RPMI7951 (cell line): ENCODE data around the gene HOXA10. TPM values are rescaled to one million over a fixed set of nuclear protein-coding genes. Genes with fewer than 3 reads are reported as not detected.

Experiments used
- DNase-seq: peaks from one replicate; pipeline ENCODE4 v3.0.0-alpha.2; 2012; ENCODE audit warnings: low read depth
- total RNA-seq: library from RNA; depleted of rRNA; stranded (reverse); fragments of >200 nt; shearing (Covaris generic); gene quantifications from 2 replicates; pipeline ENCODE4 v1.2.3, GENCODE V29; 2014; rRNA removed

The HOXA10 gene
- total RNA-seq, result 12.9 and 18.7 TPM in 2 replicates

- no peak for DNase-seq
Measured at GRCh38 chr7:27173956-27174873, at the start of gene HOXA10. Gene HOXA10 (minus strand): TSS chr7:27174320. CDS start chr7:27174306, 14 bp downstream.

- no peak for DNase-seq
Measured at GRCh38 chr7:27221201-27221797, 47.2 kb upstream of the HOXA10 start.

- no peak for DNase-seq
Measured at GRCh38 chr7:27220440-27220955, 46.4 kb upstream of the HOXA10 start.

DNA sequence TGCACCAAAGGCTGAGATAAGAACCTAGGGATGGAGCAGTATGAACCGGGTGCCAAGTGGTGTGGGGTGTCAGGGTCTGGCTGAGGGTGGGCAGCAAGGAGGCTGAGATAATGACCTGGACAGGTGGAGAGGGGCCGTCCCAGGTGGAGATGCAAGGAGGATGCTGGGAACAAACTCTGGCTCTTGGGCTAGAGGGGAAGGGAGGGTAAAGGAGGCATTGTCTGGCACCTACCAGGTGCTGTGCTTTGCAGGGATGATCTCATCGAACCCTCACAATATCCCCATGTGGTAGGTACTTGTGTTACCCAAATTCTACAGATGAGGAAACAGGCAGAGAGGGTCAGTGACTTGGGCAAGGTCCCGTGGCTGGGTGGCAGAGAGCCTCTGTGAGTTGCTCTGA is 45.7 kb upstream of the HOXA10 start:
- no peak for DNase-seq

GRCh38 chr7:27217951-27218350 is 43.8 kb upstream of the HOXA10 start:
- no peak for DNase-seq

- DNase-seq, result no peak
Measured at GRCh38 chr7:27215356-27215755, 41.2 kb upstream of the HOXA10 start.

DNA sequence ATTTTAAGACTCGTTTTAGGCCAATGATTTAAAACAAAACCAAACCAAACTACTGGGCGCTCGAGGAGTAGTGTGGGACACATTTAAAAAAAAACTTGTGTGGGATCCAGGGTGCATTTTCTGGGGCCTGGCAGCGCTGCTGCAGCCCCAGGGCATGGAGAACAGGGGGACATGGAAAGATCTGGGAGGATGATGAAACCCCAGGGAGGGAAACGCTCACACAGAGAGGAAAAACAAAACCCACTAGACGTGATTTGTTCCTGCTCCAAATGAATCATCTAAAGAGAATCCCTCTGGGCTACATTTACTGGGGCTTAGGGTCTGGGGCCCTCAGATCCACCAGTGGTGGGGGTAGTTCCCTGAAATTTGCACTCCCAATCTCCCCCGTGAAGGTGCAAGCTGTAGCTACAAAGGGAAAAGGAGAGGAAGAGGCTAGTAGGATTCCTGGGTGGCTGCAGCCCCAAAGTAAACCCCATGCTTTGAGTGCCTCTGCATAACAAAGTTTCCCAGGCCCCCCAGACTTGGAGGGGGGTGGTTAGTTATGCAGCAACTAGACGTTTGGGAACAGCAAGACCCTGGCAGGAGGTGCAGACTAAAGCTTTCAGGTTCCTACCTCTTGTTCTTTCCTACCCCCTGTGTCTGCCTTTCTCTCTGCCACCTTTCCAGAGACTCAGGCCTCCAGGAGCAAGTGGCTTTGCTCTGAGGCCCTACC is 40.3 kb upstream of the HOXA10 start:
- peak; percentile 26 for DNase-seq

DNA sequence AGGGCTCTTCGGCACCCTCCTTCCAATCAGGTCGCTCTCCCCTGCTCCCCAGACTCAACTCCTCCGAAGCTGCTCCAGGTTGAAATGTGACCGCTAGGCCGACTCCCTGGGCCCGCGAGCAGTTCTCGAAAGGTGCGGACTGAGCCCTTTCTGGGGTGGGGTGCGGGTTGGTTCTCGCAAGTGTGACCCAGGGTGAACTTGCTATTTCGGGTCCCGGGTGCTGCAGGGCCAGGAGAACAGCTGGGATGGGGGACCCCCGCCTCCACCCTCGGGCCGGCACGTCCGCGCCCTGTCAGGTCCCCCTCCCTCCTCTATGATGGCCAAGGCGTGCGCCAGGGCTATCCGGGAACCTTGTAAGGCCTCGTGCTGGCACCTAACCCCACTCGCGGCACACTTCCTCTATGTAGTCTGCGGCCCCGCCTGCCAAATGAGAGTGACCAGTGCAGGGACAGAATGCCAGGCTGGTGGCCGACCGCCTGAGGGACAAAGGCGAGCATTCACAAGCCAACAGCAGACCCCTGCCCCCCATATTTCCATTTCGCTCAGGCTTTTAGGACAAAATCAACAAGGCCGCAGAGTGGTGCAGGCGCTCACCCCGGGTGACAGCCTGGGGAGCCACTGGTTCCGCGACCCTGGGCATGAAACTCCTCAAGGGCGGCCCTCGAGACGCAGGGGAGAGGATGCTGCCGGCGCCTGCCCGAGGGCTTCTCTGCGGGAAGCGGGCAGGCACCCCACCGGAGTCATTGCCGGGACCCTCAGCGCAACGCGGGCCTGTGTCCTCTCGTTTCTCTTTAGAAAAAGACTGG is 39.5 kb upstream of the HOXA10 start:
- no peak for DNase-seq

DNA sequence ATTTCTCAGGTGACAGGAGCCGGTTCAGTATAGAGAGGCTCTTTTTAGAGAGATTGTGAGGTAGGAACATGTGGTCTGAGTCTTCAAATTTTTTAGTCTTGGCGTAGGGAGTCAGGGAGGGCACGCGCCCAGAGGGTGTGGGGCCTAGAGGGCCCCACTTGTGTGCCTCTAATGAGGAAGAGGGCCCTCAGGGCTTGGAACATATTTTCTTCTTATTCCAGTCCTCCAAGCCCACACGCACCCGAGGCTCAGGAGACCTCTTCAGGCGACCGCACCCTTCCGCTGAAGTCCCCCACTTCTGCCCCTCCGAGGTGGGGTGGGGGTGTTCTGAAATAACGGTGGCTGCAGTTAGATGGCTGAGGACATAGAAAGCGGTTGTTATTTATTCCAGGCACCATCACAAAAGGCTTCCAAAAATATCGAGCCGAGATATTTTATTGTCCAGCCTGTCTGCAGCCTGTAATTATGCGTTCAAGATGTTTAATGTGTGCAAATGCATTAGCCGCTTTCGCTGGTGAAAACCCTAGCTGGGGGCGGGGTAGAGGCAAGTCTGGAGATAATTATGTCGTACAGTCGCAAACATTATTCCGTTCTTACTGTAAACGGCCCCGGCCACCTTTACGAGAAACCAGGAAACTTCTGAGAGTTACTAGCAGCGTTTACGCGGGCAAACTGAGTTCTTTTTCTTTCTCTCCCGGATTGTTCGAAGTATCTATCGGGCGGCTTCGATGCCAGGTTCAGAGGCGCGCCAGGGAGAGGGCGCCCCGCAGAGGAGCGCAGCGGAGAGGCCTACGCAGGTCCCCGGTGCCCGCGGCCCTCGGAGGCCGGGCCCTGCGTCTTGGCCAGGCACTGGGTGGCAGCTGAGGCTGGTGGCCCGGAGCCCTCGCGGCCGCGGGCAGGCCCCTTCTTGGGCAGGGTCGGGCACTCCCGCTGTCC is 38.6 kb upstream of the HOXA10 start:
- no peak for DNase-seq

GRCh38 chr7:27211764-27212204 is 37.7 kb upstream of the HOXA10 start:
- DNase-seq, result no peak

DNA sequence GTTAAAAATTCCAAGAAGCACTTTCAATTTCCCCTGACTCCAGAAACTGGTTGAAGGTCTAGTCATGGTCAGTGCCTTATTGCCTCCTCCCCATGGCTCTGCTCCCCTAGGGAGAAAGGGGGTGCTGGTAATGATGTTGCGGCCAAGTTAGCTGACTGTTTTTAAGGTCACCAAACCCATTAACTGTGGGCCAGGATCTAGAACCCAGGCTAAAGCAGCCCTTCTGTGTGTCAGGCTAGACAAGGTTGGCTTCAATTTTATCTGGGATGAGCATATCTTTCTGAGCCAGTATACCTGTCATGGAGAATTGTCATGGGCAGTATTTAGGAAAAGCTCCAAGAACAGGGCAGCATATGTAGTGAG is 36.9 kb upstream of the HOXA10 start:
- no peak for DNase-seq

DNA sequence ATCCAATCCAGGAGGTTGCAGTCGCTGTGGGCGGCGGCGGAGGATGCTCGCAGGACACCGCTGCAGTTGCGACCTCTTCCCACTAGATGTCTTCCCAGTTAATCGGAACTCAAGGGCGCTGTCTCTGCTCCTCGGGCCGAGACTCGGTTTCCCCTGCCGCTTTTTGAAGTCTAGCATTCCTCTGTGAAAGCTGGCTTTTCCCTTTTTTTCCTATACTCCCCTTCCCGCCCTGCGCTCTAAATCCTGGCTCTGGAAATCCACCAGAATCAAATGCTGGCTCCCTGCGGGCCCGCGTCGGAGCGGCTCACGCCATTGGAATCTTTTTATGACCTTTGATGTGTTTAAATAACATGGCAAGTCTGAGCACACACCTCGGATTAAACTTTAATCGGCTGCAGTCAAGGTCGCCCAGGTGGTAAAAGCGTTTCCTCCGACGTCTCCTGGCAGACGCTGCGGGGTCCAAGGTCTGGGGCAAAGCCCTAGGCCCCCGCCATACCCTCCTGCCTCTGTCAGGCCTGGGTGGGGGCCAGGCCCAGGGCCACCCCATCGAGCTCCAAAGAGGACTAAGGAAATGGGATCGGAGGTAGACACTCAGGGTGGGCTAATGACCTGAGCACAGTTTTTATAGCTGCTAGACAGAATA is 36.4 kb upstream of the HOXA10 start:
- DNase-seq, result peak; percentile 43

DNA sequence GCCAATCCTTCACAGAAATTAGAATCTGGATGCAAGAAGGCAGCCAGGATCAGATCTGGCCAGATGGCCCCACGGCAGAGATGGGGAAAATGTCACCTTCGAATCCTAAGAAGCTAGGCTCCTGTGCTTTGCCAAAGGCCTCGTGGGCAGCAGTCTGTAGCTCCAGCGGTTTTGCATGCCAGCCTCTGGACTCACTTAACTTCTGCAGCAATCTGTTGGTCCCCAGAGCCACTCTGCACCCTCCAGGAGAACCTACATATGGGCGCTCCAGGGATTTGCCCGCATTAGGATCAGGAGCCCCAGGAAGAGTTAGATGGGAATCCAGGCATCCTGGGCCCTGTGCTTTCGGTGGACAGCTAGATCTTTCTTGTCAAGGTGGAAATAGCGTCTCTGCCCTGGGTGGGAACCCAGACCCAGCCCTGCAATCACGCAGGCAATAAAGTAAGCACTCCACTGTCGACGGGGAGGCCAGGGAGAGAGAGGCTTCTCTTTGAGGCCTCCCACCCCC is 35.9 kb upstream of the HOXA10 start:
- DNase-seq, result no peak

GRCh38 chr7:27208998-27209397 is 34.9 kb upstream of the HOXA10 start:
- DNase-seq, result no peak

DNA sequence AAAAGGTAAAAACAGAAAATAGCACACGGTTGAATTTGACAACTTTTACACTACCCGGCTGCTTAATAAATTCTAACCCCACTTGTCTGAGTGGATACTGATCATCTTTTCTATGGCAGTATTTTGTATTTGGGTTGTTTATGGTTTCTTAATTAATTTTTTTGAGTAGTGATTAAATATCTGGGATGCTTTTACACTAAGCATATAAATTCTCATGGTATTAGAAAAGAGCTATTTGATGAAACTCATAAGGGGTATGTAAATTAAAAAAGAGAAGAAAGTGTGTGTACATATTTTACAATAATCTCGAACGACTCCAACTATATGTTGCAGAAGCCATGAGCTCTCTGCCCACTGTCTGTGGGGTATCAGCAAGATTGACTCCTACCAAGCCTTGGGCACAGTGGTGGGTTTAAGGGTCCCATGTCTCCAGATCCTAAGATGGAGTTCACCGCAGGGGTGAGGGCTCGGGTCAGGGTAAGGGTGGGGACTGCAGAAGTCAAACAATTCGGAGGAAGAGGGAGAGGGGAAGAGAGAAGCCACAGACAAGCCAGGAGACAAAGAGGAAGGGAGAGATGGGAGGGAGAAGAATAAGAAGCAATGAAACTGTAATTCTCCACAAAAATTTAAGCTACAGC is 33.3 kb upstream of the HOXA10 start:
- DNase-seq, result no peak

DNA sequence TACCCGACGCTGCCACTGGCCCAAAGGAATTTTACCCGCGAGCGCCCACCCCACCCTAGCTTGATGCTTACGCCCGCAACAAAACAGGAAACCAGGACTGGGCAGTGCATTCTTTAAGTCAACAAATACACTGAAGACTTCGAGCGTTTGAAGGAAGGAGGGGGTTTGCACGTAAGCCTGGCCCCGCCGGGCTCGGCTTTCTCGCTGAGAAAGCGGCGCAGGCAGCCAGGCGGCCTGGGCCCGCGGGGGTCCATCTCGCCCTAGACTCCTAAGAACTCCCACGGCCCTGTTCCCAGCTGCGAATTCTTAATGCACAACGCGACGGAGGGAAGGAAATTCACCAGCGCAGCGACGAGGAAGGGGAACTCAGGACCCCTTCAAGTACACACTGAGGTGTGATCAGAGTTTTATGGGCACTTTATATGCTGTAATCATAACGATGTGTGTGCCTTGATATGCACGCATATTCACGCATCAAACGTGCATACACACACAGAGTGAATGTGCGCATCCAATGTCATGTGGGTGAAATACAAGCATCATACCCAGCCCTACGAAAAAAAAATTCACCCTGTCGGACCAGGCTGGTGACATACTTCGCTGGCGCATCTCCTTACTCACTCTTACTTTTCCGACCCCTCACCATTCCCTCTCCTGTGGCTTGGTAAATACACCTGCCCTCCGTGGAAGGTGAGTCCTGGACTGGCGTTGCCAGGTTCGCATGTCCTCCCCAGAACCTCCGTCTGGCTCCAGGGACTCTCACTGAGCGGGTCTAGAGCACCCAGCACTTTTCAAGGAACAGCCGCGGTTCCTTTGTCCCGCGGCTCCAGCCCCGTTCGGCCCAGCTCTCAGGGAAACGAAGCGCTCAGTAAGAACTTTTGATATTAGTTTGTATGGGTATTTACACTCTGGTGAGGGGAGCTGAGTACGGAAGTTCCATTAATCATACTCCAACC is 31.5 kb upstream of the HOXA10 start:
- DNase-seq, result no peak

- DNase-seq, result peak; percentile 15
Measured at GRCh38 chr7:27204851-27205322, 30.8 kb upstream of the HOXA10 start.
